GM23338 (cell line): ENCODE results near the gene FBL.

Source experiments
- CREB1 ChIP-seq: fragments of 250-450 bp; sonication (Bioruptor Pico); IDR thresholded peaks from 2 replicates; pipeline ENCODE4 v1.5.0; 2020; ENCODE audit warnings: low read depth, mild to moderate bottlenecking, moderate library complexity
- EZH2phosphoT487 ChIP-seq: fragments of 200-600 bp; sonication (generic); IDR thresholded peaks from one replicate; pipeline ENCODE4 v1.8.1; 2018; ENCODE audit warnings: antibody characterized with exemption; ENCODE audit not compliant: unreplicated experiment
- POLR2AphosphoS5 ChIP-seq: IDR thresholded peaks from 2 replicates; pipeline ENCODE4 v1.6.1; 2016; ENCODE audit warnings: antibody characterized with exemption, low read depth
- ZNF114 ChIP-seq: fragments of 250-450 bp; sonication (Bioruptor Pico); IDR thresholded peaks from 2 replicates; pipeline ENCODE4 v1.5.0; 2020; ENCODE audit warnings: mild to moderate bottlenecking, moderate library complexity
- TF ChIP-seq, protein P1 (sequence below): IDR thresholded peaks from one replicate; pipeline ENCODE4 v1.6.1; 2018; ENCODE audit warnings: antibody characterized with exemption; ENCODE audit not compliant: unreplicated experiment
- TF ChIP-seq, protein P2 (sequence below), 2 experiments: fragments of 200-600 bp in 1 of 2; sonication (generic) in 1 of 2; conservative IDR thresholded peaks; 2 replicates each; pipeline versions ENCODE4 v1.5.1 to v1.6.1; 2016 to 2017; ENCODE audit warnings: antibody characterized with exemption in 2 of 2, low read depth in 2 of 2, mild to moderate bottlenecking in 2 of 2, moderate library complexity in 1 of 2
- TF ChIP-seq, protein P3 (sequence below): fragments of 250-450 bp; sonication (Bioruptor Pico); IDR thresholded peaks from 2 replicates; pipeline ENCODE4 v1.5.0; 2020; ENCODE audit warnings: mild to moderate bottlenecking, moderate library complexity

DNA sequence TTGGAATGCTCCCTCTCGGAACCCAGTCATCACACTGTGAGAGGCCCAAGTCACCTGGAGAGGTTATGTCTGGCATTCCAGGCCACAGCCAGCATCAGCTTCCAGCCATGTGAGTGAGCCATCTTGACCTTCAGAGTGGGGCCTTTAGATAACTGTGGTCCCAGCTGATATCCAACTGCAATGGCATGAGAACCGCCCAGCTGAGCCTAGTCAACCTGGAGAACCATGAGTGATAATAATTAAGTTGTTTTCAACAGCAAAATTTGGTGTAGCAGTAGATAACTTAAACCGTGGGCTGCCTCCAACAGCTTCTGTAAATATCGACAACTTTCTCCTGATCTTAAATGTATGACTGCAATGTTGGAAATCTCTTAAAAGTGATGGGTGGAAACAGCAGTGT is 36.8 kb downstream of the FBL start:
- TF ChIP-seq, protein P1, sequence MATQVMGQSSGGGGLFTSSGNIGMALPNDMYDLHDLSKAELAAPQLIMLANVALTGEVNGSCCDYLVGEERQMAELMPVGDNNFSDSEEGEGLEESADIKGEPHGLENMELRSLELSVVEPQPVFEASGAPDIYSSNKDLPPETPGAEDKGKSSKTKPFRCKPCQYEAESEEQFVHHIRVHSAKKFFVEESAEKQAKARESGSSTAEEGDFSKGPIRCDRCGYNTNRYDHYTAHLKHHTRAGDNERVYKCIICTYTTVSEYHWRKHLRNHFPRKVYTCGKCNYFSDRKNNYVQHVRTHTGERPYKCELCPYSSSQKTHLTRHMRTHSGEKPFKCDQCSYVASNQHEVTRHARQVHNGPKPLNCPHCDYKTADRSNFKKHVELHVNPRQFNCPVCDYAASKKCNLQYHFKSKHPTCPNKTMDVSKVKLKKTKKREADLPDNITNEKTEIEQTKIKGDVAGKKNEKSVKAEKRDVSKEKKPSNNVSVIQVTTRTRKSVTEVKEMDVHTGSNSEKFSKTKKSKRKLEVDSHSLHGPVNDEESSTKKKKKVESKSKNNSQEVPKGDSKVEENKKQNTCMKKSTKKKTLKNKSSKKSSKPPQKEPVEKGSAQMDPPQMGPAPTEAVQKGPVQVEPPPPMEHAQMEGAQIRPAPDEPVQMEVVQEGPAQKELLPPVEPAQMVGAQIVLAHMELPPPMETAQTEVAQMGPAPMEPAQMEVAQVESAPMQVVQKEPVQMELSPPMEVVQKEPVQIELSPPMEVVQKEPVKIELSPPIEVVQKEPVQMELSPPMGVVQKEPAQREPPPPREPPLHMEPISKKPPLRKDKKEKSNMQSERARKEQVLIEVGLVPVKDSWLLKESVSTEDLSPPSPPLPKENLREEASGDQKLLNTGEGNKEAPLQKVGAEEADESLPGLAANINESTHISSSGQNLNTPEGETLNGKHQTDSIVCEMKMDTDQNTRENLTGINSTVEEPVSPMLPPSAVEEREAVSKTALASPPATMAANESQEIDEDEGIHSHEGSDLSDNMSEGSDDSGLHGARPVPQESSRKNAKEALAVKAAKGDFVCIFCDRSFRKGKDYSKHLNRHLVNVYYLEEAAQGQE: no peak
- TF ChIP-seq, protein P2, sequence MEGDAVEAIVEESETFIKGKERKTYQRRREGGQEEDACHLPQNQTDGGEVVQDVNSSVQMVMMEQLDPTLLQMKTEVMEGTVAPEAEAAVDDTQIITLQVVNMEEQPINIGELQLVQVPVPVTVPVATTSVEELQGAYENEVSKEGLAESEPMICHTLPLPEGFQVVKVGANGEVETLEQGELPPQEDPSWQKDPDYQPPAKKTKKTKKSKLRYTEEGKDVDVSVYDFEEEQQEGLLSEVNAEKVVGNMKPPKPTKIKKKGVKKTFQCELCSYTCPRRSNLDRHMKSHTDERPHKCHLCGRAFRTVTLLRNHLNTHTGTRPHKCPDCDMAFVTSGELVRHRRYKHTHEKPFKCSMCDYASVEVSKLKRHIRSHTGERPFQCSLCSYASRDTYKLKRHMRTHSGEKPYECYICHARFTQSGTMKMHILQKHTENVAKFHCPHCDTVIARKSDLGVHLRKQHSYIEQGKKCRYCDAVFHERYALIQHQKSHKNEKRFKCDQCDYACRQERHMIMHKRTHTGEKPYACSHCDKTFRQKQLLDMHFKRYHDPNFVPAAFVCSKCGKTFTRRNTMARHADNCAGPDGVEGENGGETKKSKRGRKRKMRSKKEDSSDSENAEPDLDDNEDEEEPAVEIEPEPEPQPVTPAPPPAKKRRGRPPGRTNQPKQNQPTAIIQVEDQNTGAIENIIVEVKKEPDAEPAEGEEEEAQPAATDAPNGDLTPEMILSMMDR (conservative IDR thresholded peaks at IDR 0.05; ENCODE audit: low read depth in 2 of 2): no peak
- TF ChIP-seq, protein P3, sequence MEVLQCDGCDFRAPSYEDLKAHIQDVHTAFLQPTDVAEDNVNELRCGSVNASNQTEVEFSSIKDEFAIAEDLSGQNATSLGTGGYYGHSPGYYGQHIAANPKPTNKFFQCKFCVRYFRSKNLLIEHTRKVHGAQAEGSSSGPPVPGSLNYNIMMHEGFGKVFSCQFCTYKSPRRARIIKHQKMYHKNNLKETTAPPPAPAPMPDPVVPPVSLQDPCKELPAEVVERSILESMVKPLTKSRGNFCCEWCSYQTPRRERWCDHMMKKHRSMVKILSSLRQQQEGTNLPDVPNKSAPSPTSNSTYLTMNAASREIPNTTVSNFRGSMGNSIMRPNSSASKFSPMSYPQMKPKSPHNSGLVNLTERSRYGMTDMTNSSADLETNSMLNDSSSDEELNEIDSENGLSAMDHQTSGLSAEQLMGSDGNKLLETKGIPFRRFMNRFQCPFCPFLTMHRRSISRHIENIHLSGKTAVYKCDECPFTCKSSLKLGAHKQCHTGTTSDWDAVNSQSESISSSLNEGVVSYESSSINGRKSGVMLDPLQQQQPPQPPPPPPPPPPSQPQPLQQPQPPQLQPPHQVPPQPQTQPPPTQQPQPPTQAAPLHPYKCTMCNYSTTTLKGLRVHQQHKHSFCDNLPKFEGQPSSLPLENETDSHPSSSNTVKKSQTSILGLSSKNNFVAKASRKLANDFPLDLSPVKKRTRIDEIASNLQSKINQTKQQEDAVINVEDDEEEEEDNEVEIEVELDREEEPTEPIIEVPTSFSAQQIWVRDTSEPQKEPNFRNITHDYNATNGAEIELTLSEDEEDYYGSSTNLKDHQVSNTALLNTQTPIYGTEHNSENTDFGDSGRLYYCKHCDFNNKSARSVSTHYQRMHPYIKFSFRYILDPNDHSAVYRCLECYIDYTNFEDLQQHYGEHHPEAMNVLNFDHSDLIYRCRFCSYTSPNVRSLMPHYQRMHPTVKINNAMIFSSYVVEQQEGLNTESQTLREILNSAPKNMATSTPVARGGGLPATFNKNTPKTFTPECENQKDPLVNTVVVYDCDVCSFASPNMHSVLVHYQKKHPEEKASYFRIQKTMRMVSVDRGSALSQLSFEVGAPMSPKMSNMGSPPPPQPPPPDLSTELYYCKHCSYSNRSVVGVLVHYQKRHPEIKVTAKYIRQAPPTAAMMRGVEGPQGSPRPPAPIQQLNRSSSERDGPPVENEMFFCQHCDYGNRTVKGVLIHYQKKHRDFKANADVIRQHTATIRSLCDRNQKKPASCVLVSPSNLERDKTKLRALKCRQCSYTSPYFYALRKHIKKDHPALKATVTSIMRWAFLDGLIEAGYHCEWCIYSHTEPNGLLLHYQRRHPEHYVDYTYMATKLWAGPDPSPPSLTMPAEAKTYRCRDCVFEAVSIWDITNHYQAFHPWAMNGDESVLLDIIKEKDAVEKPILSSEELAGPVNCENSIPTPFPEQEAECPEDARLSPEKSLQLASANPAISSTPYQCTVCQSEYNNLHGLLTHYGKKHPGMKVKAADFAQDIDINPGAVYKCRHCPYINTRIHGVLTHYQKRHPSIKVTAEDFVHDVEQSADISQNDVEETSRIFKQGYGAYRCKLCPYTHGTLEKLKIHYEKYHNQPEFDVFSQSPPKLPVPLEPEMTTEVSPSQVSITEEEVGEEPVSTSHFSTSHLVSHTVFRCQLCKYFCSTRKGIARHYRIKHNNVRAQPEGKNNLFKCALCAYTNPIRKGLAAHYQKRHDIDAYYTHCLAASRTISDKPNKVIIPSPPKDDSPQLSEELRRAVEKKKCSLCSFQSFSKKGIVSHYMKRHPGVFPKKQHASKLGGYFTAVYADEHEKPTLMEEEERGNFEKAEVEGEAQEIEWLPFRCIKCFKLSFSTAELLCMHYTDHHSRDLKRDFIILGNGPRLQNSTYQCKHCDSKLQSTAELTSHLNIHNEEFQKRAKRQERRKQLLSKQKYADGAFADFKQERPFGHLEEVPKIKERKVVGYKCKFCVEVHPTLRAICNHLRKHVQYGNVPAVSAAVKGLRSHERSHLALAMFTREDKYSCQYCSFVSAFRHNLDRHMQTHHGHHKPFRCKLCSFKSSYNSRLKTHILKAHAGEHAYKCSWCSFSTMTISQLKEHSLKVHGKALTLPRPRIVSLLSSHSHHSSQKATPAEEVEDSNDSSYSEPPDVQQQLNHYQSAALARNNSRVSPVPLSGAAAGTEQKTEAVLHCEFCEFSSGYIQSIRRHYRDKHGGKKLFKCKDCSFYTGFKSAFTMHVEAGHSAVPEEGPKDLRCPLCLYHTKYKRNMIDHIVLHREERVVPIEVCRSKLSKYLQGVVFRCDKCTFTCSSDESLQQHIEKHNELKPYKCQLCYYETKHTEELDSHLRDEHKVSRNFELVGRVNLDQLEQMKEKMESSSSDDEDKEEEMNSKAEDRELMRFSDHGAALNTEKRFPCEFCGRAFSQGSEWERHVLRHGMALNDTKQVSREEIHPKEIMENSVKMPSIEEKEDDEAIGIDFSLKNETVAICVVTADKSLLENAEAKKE (CRISPR knock-in tag): no peak
- TF ChIP-seq CREB1 (no peak), POLR2AphosphoS5 (no peak), ZNF114 (CRISPR knock-in tag) (no peak), EZH2phosphoT487 (no peak)
